ENCODE data around the gene LTB.

Gene LTB

GRCh38 chr6:31585491-31585890, 3.3 kb upstream of the LTB start:
- H3K4me3 ChIP-seq (ENCODE audit: low read length in 2 of 2): no peak overlapping the region
- peak overlapping the region; percentile 6 to 72 for H3K27ac ChIP-seq (ENCODE audit: low read depth in 2 of 2, low read length in 2 of 2)
- peaks cover 8 to 12% of the 10 kb centered on the region in 2 donors for H3K4me1 ChIP-seq (ENCODE audit: control insufficient read depth in 2 of 2, insufficient read depth in 2 of 2, low read length in 2 of 2)
- H3K9ac ChIP-seq (ENCODE audit: low read depth in 1 of 2, low read length in 2 of 2): no peak overlapping the region
- H3K36me3 ChIP-seq (ENCODE audit: control insufficient read depth in 2 of 2, insufficient read depth in 2 of 2, low read length in 2 of 2): no peaks in the 10 kb centered on the region
- H3K27me3 ChIP-seq (ENCODE audit: control insufficient read depth in 2 of 2, insufficient read depth in 2 of 2, low read length in 2 of 2): peaks cover 2 to 14% of the 10 kb centered on the region in 2 donors
- H3K9me3 ChIP-seq (ENCODE audit: control insufficient read depth in 2 of 2, low read length in 2 of 2): no peaks in the 10 kb centered on the region

DNA sequence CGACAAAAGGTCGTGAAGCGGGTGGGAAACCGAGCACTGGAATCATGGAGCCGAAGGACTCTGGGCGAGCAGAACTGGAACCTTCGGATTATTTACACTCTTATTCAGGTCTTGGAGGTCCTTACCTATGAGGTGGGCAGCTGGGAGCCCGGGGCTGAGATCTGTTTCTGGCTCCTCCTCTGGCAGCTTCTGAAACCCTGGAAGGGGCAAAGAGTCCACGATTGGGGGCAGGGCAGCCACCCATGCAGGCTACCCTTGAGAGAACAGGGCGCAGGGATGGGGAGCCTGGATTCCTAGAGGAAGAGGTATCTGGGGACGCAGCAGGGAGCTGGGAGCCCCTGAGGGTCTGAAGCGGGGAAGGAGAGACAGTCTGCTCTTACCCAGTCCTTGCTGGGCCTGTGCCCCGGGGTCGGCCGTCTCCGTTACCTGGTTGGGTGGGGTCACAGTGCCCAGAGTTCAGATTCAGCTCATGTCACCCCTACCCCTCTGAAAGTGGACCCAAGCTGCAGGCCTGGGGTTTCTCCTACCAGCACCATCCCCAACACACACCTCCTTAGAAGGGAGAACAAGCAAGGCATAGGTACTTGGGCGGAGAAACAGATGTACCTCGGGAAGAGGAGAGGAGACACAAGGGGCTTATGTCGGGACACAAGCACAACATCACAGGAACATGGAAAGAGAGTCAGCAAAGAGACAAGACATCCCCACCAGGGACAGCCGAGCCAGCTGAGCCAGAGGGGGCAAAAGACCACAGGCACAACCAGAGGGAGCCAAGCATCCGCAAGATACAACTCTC, 592 bp downstream of the LTB start:
- peak overlapping the region; percentile 78 to 89 for H3K9ac ChIP-seq (ENCODE audit: low read depth in 1 of 2, low read length in 2 of 2)
- peaks cover 9 to 13% of the 10 kb centered on the region in 2 donors for H3K4me1 ChIP-seq (ENCODE audit: control insufficient read depth in 2 of 2, insufficient read depth in 2 of 2, low read length in 2 of 2)

GRCh38 chr6:31580807-31581433, 1.3 kb downstream of the LTB start:
- peaks cover 7 to 14% of the 10 kb centered on the region in 2 donors for H3K27me3 ChIP-seq (ENCODE audit: control insufficient read depth in 2 of 2, insufficient read depth in 2 of 2, low read length in 2 of 2)
- H3K36me3 ChIP-seq (ENCODE audit: control insufficient read depth in 2 of 2, insufficient read depth in 2 of 2, low read length in 2 of 2): no peaks in the 10 kb centered on the region
- H3K9me3 ChIP-seq (ENCODE audit: control insufficient read depth in 2 of 2, low read length in 2 of 2): no peaks in the 10 kb centered on the region
- peaks cover 9 to 13% of the 10 kb centered on the region in 2 donors for H3K4me1 ChIP-seq (ENCODE audit: control insufficient read depth in 2 of 2, insufficient read depth in 2 of 2, low read length in 2 of 2)
- peak overlapping the region; percentile 83 to 93 for H3K4me3 ChIP-seq (ENCODE audit: low read length in 2 of 2)
- peak overlapping the region; percentile 73 to 79 for H3K27ac ChIP-seq (ENCODE audit: low read depth in 2 of 2, low read length in 2 of 2)
- peak overlapping the region; percentile 78 to 89 for H3K9ac ChIP-seq (ENCODE audit: low read depth in 1 of 2, low read length in 2 of 2)

More for the DNA sequence above, 592 bp downstream of the LTB start:
- Histone ChIP-seq H3K27me3 (ENCODE audit: control insufficient read depth in 2 of 2, insufficient read depth in 2 of 2, low read length in 2 of 2) (peaks cover 7 to 14% of the 10 kb centered on the region in 2 donors), H3K36me3 (ENCODE audit: control insufficient read depth in 2 of 2, insufficient read depth in 2 of 2, low read length in 2 of 2) (no peaks in the 10 kb centered on the region), H3K9me3 (ENCODE audit: control insufficient read depth in 2 of 2, low read length in 2 of 2) (no peaks in the 10 kb centered on the region), H3K27ac (ENCODE audit: low read depth in 2 of 2, low read length in 2 of 2) (peak overlapping the region; percentile 73 to 79), H3K4me3 (ENCODE audit: low read length in 2 of 2) (peak overlapping the region; percentile 83 to 93)

- H3K9ac ChIP-seq (ENCODE audit: low read depth in 1 of 2, low read length in 2 of 2): peak overlapping the region; percentile 56 to 89
- peak overlapping the region in 1 of 2 donors; percentile 79 for H3K27ac ChIP-seq (ENCODE audit: low read depth in 2 of 2, low read length in 2 of 2)
- H3K4me1 ChIP-seq (ENCODE audit: control insufficient read depth in 2 of 2, insufficient read depth in 2 of 2, low read length in 2 of 2): peaks cover 9 to 10% of the 10 kb centered on the region in 2 donors
- H3K4me3 ChIP-seq (ENCODE audit: low read length in 2 of 2): peak overlapping the region; percentile 83 to 93
- peaks cover 7 to 14% of the 10 kb centered on the region in 2 donors for H3K27me3 ChIP-seq (ENCODE audit: control insufficient read depth in 2 of 2, insufficient read depth in 2 of 2, low read length in 2 of 2)
- no peaks in the 10 kb centered on the region for H3K36me3 ChIP-seq (ENCODE audit: control insufficient read depth in 2 of 2, insufficient read depth in 2 of 2, low read length in 2 of 2)
- H3K9me3 ChIP-seq (ENCODE audit: control insufficient read depth in 2 of 2, low read length in 2 of 2): no peaks in the 10 kb centered on the region
These were observed 1.8 kb downstream of the LTB start for GRCh38 chr6:31580438-31580740.

- Histone ChIP-seq H3K9me3 (ENCODE audit: control insufficient read depth in 2 of 2, low read length in 2 of 2) (no peaks in the 10 kb centered on the region), H3K4me3 (ENCODE audit: low read length in 2 of 2) (peak overlapping the region; percentile 83 to 93), H3K36me3 (ENCODE audit: control insufficient read depth in 2 of 2, insufficient read depth in 2 of 2, low read length in 2 of 2) (no peaks in the 10 kb centered on the region), H3K27me3 (ENCODE audit: control insufficient read depth in 2 of 2, insufficient read depth in 2 of 2, low read length in 2 of 2) (peaks cover 7 to 14% of the 10 kb centered on the region in 2 donors), H3K27ac (ENCODE audit: low read depth in 2 of 2, low read length in 2 of 2) (peak overlapping the region in 1 of 2 donors; percentile 79), H3K9ac (ENCODE audit: low read depth in 1 of 2, low read length in 2 of 2) (peak overlapping the region; percentile 56 to 89), H3K4me1 (ENCODE audit: control insufficient read depth in 2 of 2, insufficient read depth in 2 of 2, low read length in 2 of 2) (peaks cover 8 to 12% of the 10 kb centered on the region in 2 donors)
These were observed 2.4 kb downstream of the LTB start for GRCh38 chr6:31579546-31580437.

GRCh38 chr6:31579119-31579505, 3.1 kb downstream of the LTB start:
- Histone ChIP-seq H3K4me3 (ENCODE audit: low read length in 2 of 2) (no peak overlapping the region), H3K27me3 (ENCODE audit: control insufficient read depth in 2 of 2, insufficient read depth in 2 of 2, low read length in 2 of 2) (peaks cover 7 to 14% of the 10 kb centered on the region in 2 donors), H3K9me3 (ENCODE audit: control insufficient read depth in 2 of 2, low read length in 2 of 2) (no peaks in the 10 kb centered on the region), H3K4me1 (ENCODE audit: control insufficient read depth in 2 of 2, insufficient read depth in 2 of 2, low read length in 2 of 2) (peaks cover 12 to 13% of the 10 kb centered on the region in 2 donors), H3K36me3 (ENCODE audit: control insufficient read depth in 2 of 2, insufficient read depth in 2 of 2, low read length in 2 of 2) (no peaks in the 10 kb centered on the region), H3K27ac (ENCODE audit: low read depth in 2 of 2, low read length in 2 of 2) (no peak overlapping the region), H3K9ac (ENCODE audit: low read depth in 1 of 2, low read length in 2 of 2) (no peak overlapping the region)

- peaks cover 7 to 14% of the 10 kb centered on the region in 2 donors for H3K27me3 ChIP-seq (ENCODE audit: control insufficient read depth in 2 of 2, insufficient read depth in 2 of 2, low read length in 2 of 2)
- H3K4me3 ChIP-seq (ENCODE audit: low read length in 2 of 2): no peak overlapping the region
- peaks cover 12 to 13% of the 10 kb centered on the region in 2 donors for H3K4me1 ChIP-seq (ENCODE audit: control insufficient read depth in 2 of 2, insufficient read depth in 2 of 2, low read length in 2 of 2)
- no peak overlapping the region for H3K27ac ChIP-seq (ENCODE audit: low read depth in 2 of 2, low read length in 2 of 2)
- no peaks in the 10 kb centered on the region for H3K36me3 ChIP-seq (ENCODE audit: control insufficient read depth in 2 of 2, insufficient read depth in 2 of 2, low read length in 2 of 2)
- H3K9me3 ChIP-seq (ENCODE audit: control insufficient read depth in 2 of 2, low read length in 2 of 2): no peaks in the 10 kb centered on the region
- H3K9ac ChIP-seq (ENCODE audit: low read depth in 1 of 2, low read length in 2 of 2): no peak overlapping the region
These were observed 3.8 kb downstream of the LTB start for GRCh38 chr6:31578184-31579118.

- no peak overlapping the region for H3K9ac ChIP-seq (ENCODE audit: low read depth in 1 of 2, low read length in 2 of 2)
- H3K4me3 ChIP-seq (ENCODE audit: low read length in 2 of 2): peak overlapping the region in 1 of 2 donors; percentile 74
- no peak overlapping the region for H3K27ac ChIP-seq (ENCODE audit: low read depth in 2 of 2, low read length in 2 of 2)
- no peaks in the 10 kb centered on the region for H3K36me3 ChIP-seq (ENCODE audit: control insufficient read depth in 2 of 2, insufficient read depth in 2 of 2, low read length in 2 of 2)
- peaks cover 7 to 12% of the 10 kb centered on the region in 2 donors for H3K27me3 ChIP-seq (ENCODE audit: control insufficient read depth in 2 of 2, insufficient read depth in 2 of 2, low read length in 2 of 2)
- H3K4me1 ChIP-seq (ENCODE audit: control insufficient read depth in 2 of 2, insufficient read depth in 2 of 2, low read length in 2 of 2): peaks cover 12 to 13% of the 10 kb centered on the region in 2 donors
- H3K9me3 ChIP-seq (ENCODE audit: control insufficient read depth in 2 of 2, low read length in 2 of 2): no peaks in the 10 kb centered on the region
These were observed 4.7 kb downstream of the LTB start for GRCh38 chr6:31577579-31577966.

GRCh38 chr6:31576897-31577578, 5.2 kb downstream of the LTB start:
- peaks cover 10 to 12% of the 10 kb centered on the region in 2 donors for H3K4me1 ChIP-seq (ENCODE audit: control insufficient read depth in 2 of 2, insufficient read depth in 2 of 2, low read length in 2 of 2)
- peaks cover 7 to 10% of the 10 kb centered on the region in 2 donors for H3K27me3 ChIP-seq (ENCODE audit: control insufficient read depth in 2 of 2, insufficient read depth in 2 of 2, low read length in 2 of 2)
- H3K9ac ChIP-seq (ENCODE audit: low read depth in 1 of 2, low read length in 2 of 2): no peak overlapping the region
- peak overlapping the region; percentile 18 to 74 for H3K4me3 ChIP-seq (ENCODE audit: low read length in 2 of 2)
- no peaks in the 10 kb centered on the region for H3K36me3 ChIP-seq (ENCODE audit: control insufficient read depth in 2 of 2, insufficient read depth in 2 of 2, low read length in 2 of 2)
- no peaks in the 10 kb centered on the region for H3K9me3 ChIP-seq (ENCODE audit: control insufficient read depth in 2 of 2, low read length in 2 of 2)
- H3K27ac ChIP-seq (ENCODE audit: low read depth in 2 of 2, low read length in 2 of 2): peak overlapping the region in 1 of 2 donors; percentile 68

Measured in mucosa of rectum (tissue), 2 donors.